Fibroblast of skin of scalp (primary cell): ENCODE data around the gene HNRNPF.
"Not testable (repeated sequence)": the region's sequence is repeated elsewhere in the genome, so short reads cannot be mapped to it uniquely, and the experiment has no call there.

Experiments
- DNase-seq: peaks from one replicate; pipeline ENCODE4 v3.0.0-alpha.2; 2013

HNRNPF gene

GRCh38 chr10:43396061-43396927 is 12.7 kb downstream of the HNRNPF start:
- DNase-seq, result peak; percentile 71

- no peak for DNase-seq
These were observed 13.4 kb downstream of the HNRNPF start for GRCh38 chr10:43395571-43396060.

GRCh38 chr10:43394868-43395267 is 14.1 kb downstream of the HNRNPF start:
- no peak for DNase-seq

- no peak for DNase-seq
These were observed 15.2 kb downstream of the HNRNPF start for GRCh38 chr10:43393606-43394360.

- DNase-seq, result not testable (repeated sequence)
These were observed 15.8 kb downstream of the HNRNPF start for GRCh38 chr10:43393186-43393585.

- DNase-seq, result no peak
These were observed 16.2 kb downstream of the HNRNPF start for GRCh38 chr10:43392748-43393147.

- no peak for DNase-seq
These were observed 17.5 kb downstream of the HNRNPF start for GRCh38 chr10:43391496-43391895.

GRCh38 chr10:43390759-43391158 is 18.2 kb downstream of the HNRNPF start:
- peak; percentile 61 for DNase-seq

GRCh38 chr10:43390333-43390732 is 18.7 kb downstream of the HNRNPF start:
- no peak for DNase-seq

- DNase-seq, result no peak
These were observed 19.1 kb downstream of the HNRNPF start for GRCh38 chr10:43389867-43390266.

- DNase-seq, result no peak
These were observed 21.3 kb downstream of the HNRNPF start for GRCh38 chr10:43387678-43388032.

GRCh38 chr10:43386981-43387677 is 21.9 kb downstream of the HNRNPF start:
- no peak for DNase-seq

GRCh38 chr10:43386549-43386948 is 22.4 kb downstream of the HNRNPF start:
- no peak for DNase-seq

GRCh38 chr10:43385412-43386004 is 23.5 kb downstream of the HNRNPF start:
- no peak for DNase-seq

- DNase-seq, result no peak
These were observed 24.4 kb downstream of the HNRNPF start for GRCh38 chr10:43384252-43385221.

GRCh38 chr10:43383204-43383971 is 25.6 kb downstream of the HNRNPF start:
- DNase-seq, result no peak

- DNase-seq, result peak; percentile 66
These were observed 28.3 kb downstream of the HNRNPF start for GRCh38 chr10:43380610-43381222.

- DNase-seq, result no peak
These were observed 31.5 kb downstream of the HNRNPF start for GRCh38 chr10:43377424-43377883.

GRCh38 chr10:43376828-43377423 is 32.1 kb downstream of the HNRNPF start:
- DNase-seq, result no peak
